Retinal pigment epithelial cell (primary cell): Measurements from ENCODE around the gene PKNOX2.

Experiments
- DNase-seq: peaks from one replicate; pipeline ENCODE4 v3.0.0-alpha.2; 2010; ENCODE audit warnings: low read depth
- H3K4me3 ChIP-seq: 2 replicates; pipeline ENCODE4 v1.5.1; 2011; ENCODE audit warnings: mild to moderate bottlenecking, low read length, control low read depth, moderate library complexity
- CTCF ChIP-seq: conservative IDR thresholded peaks from 2 replicates; pipeline ENCODE4 v1.5.1; 2011; ENCODE audit warnings: low read depth, low read length, control low read depth, inconsistent platforms

PKNOX2 gene

GRCh38 chr11:125399945-125400344 is 235.4 kb downstream of the PKNOX2 start:
- no peak for TF ChIP-seq CTCF
- no peak overlapping the region for H3K4me3 ChIP-seq
- DNase-seq, result no peak

- no peak for DNase-seq
- H3K4me3 ChIP-seq, result no peak overlapping the region
- no peak for TF ChIP-seq CTCF
Measured at GRCh38 chr11:125401235-125401634, 236.7 kb downstream of the PKNOX2 start.

GRCh38 chr11:125401746-125402145 is 237.2 kb downstream of the PKNOX2 start:
- no peak for TF ChIP-seq CTCF
- peak; percentile 90 for DNase-seq

GRCh38 chr11:125402435-125402834 is 237.9 kb downstream of the PKNOX2 start:
- H3K4me3 ChIP-seq, result no peak overlapping the region
- DNase-seq, result no peak
- no peak for TF ChIP-seq CTCF

More at GRCh38 chr11:125401746-125402145, 237.2 kb downstream of the PKNOX2 start:
- H3K4me3 ChIP-seq, result no peak overlapping the region

- DNase-seq, result no peak
- H3K4me3 ChIP-seq, result no peak overlapping the region
- no peak for TF ChIP-seq CTCF
Measured at GRCh38 chr11:125404157-125404810, 239.7 kb downstream of the PKNOX2 start.

- peak; percentile 96 for TF ChIP-seq CTCF
- DNase-seq, result no peak
- no peak overlapping the region for H3K4me3 ChIP-seq
Measured at GRCh38 chr11:125404811-125405790, 240.6 kb downstream of the PKNOX2 start.
